ENCODE measurements around the gene CHCHD6. TPM values are rescaled to one million over a fixed set of nuclear protein-coding genes. Genes with fewer than 3 reads are reported as not detected.

Gene CHCHD6
- total RNA-seq, 1 donor from 2014 or later: 13.1 TPM

DNA sequence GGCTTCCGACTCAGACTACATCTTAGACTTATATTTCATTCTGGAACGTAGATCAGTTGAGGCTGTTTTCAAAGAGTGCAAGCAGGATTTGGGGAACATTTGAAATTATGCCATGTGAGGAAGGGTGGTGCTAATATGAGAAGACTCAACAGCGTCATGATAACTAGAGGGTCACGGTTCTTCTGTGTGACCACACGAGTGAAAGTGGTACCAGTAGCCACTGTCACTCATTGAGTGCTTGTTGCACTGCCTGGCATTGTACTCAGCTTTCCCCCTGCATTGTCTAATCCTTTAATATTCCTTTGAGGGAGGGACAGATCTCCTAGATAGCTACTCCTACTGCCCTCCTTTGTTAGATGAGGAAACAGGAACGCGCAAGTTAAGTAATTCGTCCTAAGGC lies 197.6 kb downstream of the CHCHD6 start:
- TF ChIP-seq CTCF (IDR thresholded peaks at IDR 0.05): no peak
- Mint-ChIP-seq H3K9me3 (ENCODE audit: unreplicated experiment) (no peaks in the 10 kb centered on the region), H3K27ac (ENCODE audit: unreplicated experiment) (no peak overlapping the region), H3K36me3 (ENCODE audit: unreplicated experiment) (no peaks in the 10 kb centered on the region), H3K4me3 (ENCODE audit: unreplicated experiment) (no peak overlapping the region), H3K27me3 (ENCODE audit: unreplicated experiment) (no peaks in the 10 kb centered on the region), H3K4me1 (ENCODE audit: unreplicated experiment) (peaks cover 4% of the 10 kb centered on the region)
- no peak for DNase-seq (ENCODE audit: extremely low spot score, unreplicated experiment)

- H3K9me3 Mint-ChIP-seq (ENCODE audit: unreplicated experiment): no peaks in the 10 kb centered on the region
- no peak for DNase-seq (ENCODE audit: extremely low spot score, unreplicated experiment)
Measured at GRCh38 chr3:126903521-126903920, 199.5 kb downstream of the CHCHD6 start.

GRCh38 chr3:126907557-126907956 lies 203.5 kb downstream of the CHCHD6 start:
- Mint-ChIP-seq H3K9me3 (ENCODE audit: unreplicated experiment) (no peaks in the 10 kb centered on the region), H3K27me3 (ENCODE audit: unreplicated experiment) (no peaks in the 10 kb centered on the region), H3K4me3 (ENCODE audit: unreplicated experiment) (no peak overlapping the region), H3K27ac (ENCODE audit: unreplicated experiment) (no peak overlapping the region), H3K4me1 (ENCODE audit: unreplicated experiment) (peaks cover 23% of the 10 kb centered on the region), H3K36me3 (ENCODE audit: unreplicated experiment) (no peaks in the 10 kb centered on the region)
- no peak for DNase-seq (ENCODE audit: extremely low spot score, unreplicated experiment)
- no peak for TF ChIP-seq CTCF (IDR thresholded peaks at IDR 0.05)

More at GRCh38 chr3:126903521-126903920, 199.5 kb downstream of the CHCHD6 start:
- no peak for TF ChIP-seq CTCF (IDR thresholded peaks at IDR 0.05)
- Mint-ChIP-seq H3K27ac (ENCODE audit: unreplicated experiment) (no peak overlapping the region), H3K36me3 (ENCODE audit: unreplicated experiment) (no peaks in the 10 kb centered on the region), H3K27me3 (ENCODE audit: unreplicated experiment) (no peaks in the 10 kb centered on the region), H3K4me3 (ENCODE audit: unreplicated experiment) (no peak overlapping the region), H3K4me1 (ENCODE audit: unreplicated experiment) (peaks cover 1% of the 10 kb centered on the region)

DNA sequence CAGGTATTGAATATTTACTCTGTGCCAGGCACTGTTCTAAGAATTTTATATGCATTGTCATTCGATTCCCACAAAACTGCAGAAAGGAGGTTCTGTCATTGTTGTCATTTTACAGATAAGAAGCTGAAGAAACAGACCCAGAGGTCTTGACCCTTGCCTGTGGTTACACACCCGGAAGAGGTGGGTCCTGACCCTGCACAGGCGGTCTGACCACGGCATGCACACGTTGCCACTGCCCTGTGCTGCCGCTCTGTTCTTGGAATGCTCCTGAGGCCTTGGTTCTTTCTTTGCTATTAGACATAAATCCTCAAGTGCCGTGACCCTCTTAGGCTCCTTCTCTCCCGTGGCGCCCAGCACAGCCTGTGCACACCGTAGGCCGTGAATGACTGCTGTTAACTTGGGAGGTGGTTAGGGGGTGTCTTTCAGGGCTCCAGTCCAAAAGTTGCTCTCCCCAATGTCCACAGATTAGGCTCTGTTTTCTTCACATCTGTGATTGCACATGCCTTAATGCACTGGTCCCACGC lies 204.8 kb downstream of the CHCHD6 start:
- peaks cover 23% of the 10 kb centered on the region for H3K4me1 Mint-ChIP-seq (ENCODE audit: unreplicated experiment)
- no peaks in the 10 kb centered on the region for H3K27me3 Mint-ChIP-seq (ENCODE audit: unreplicated experiment)
- DNase-seq (ENCODE audit: extremely low spot score, unreplicated experiment): no peak
- no peaks in the 10 kb centered on the region for H3K36me3 Mint-ChIP-seq (ENCODE audit: unreplicated experiment)
- H3K27ac Mint-ChIP-seq (ENCODE audit: unreplicated experiment): no peak overlapping the region
- no peak overlapping the region for H3K4me3 Mint-ChIP-seq (ENCODE audit: unreplicated experiment)
- no peaks in the 10 kb centered on the region for H3K9me3 Mint-ChIP-seq (ENCODE audit: unreplicated experiment)
- TF ChIP-seq CTCF (IDR thresholded peaks at IDR 0.05): no peak

DNA sequence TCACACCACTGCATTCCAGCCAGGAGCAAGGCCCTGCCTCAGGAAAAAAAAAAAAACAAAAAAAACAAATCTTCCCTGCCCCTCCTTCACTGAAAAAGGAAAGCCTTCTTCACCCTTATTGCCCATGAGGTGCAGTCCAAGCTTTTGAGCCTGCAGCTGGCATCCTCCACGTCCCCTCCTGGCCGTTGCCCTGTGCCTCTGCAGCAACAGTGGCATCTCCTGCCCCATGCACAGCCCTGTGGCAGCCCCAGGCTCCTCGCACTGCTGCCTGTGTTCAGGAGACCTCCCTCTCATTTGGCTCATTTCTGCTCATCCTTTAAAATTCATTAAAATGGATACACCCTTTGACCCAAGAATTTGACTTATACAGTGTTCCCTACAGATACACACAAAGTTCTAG lies 206.2 kb downstream of the CHCHD6 start:
- Mint-ChIP-seq H3K4me1 (ENCODE audit: unreplicated experiment) (peaks cover 23% of the 10 kb centered on the region), H3K27me3 (ENCODE audit: unreplicated experiment) (no peaks in the 10 kb centered on the region), H3K27ac (ENCODE audit: unreplicated experiment) (no peak overlapping the region), H3K9me3 (ENCODE audit: unreplicated experiment) (no peaks in the 10 kb centered on the region), H3K4me3 (ENCODE audit: unreplicated experiment) (no peak overlapping the region), H3K36me3 (ENCODE audit: unreplicated experiment) (no peaks in the 10 kb centered on the region)
- no peak for TF ChIP-seq CTCF (IDR thresholded peaks at IDR 0.05)
- DNase-seq (ENCODE audit: extremely low spot score, unreplicated experiment): no peak
